Measurements from ENCODE around the gene AGAP3.

Gene AGAP3

GRCh38 chr7:151135866-151136843, 49.9 kb downstream of the AGAP3 start:
- no peak for TF ChIP-seq CTCF (IDR thresholded peaks at IDR 0.05; ENCODE audit: insufficient read depth, missing control alignments)
- FAIRE-seq (no peak), DNase-seq (ENCODE audit: insufficient read length, low spot score) (peak; percentile 24)

- TF ChIP-seq CTCF (IDR thresholded peaks at IDR 0.05; ENCODE audit: insufficient read depth, missing control alignments): no peak
- FAIRE-seq (no peak), DNase-seq (ENCODE audit: insufficient read length, low spot score) (no peak)
Measured at GRCh38 chr7:151137076-151137675, 50.9 kb downstream of the AGAP3 start.

GRCh38 chr7:151137791-151138152, 51.5 kb downstream of the AGAP3 start:
- DNase-seq (ENCODE audit: insufficient read length, low spot score) (no peak), FAIRE-seq (no peak)
- no peak for TF ChIP-seq CTCF (IDR thresholded peaks at IDR 0.05; ENCODE audit: insufficient read depth, missing control alignments)

- TF ChIP-seq CTCF (IDR thresholded peaks at IDR 0.05; ENCODE audit: insufficient read depth, missing control alignments): no peak
- no peak for DNase-seq (ENCODE audit: insufficient read length, low spot score)
- no peak for FAIRE-seq
Measured at GRCh38 chr7:151138153-151138851, 52.0 kb downstream of the AGAP3 start.

- FAIRE-seq (no peak), DNase-seq (ENCODE audit: insufficient read length, low spot score) (peak; percentile 19)
- no peak for TF ChIP-seq CTCF (IDR thresholded peaks at IDR 0.05; ENCODE audit: insufficient read depth, missing control alignments)
Measured at GRCh38 chr7:151139071-151139790, 53.0 kb downstream of the AGAP3 start.

GRCh38 chr7:151139791-151140190, 53.5 kb downstream of the AGAP3 start:
- FAIRE-seq (no peak), DNase-seq (ENCODE audit: insufficient read length, low spot score) (no peak)
- TF ChIP-seq CTCF (IDR thresholded peaks at IDR 0.05; ENCODE audit: insufficient read depth, missing control alignments): no peak

Data from D721Med (cell line).